Measurements from ENCODE around the gene HDAC4. TPM values are rescaled to one million over a fixed set of nuclear protein-coding genes. Genes with fewer than 3 reads are reported as not detected.

HDAC4 gene
- total RNA-seq, 1 experiment from 2014 or later: 47.6 TPM

DNA sequence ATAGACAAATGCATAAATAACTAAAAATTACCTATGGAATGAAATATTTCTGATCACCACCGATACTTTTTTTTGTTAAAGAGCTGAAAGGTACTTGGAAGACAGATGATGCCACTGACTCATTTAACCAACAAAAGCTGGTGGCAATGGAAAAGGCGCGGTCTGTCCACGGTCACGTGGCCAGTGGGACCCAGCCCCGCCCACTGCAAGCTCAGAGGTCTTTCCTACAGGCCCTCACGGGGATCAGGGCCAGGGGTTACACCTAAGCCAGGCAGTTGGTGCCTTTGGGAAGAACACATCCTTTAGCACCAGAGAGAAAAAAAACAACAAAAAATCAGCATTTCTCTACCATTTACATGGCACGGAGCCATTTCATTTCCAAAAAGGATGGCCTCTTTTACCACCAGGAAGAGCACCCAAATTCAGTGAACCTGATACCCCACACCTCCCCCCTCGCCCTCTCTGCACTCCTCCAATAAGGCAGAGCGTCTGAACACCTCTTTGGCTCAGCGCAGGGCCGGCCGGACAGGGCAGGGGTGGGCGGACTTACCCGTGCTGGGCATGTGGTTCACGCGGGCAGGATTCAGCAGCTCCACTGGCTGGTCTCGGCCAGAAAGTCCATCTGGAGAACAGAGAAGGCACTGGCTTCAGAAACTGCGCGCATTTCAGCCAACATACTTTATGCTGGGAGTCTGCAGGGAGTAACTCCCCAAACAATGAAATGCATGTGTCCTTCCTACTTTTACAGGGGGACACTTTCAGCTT is 164.6 kb downstream of the HDAC4 start:
- ATAC-seq (no peak), DNase-seq (ENCODE audit: low read depth, low spot score) (no peak)
- intact Hi-C loops (cut with micrococcal nuclease): no loop called here
- Histone ChIP-seq H2AFZ (ENCODE audit: low read depth, low read length, poor library complexity, severe bottlenecking) (no peak overlapping the region), H3K9ac (ENCODE audit: low read length) (no peak overlapping the region), H4K20me1 (ENCODE audit: insufficient read depth) (no peaks in the 10 kb centered on the region), H3K79me2 (ENCODE audit: insufficient read depth, low read length) (peaks cover 3% of the 10 kb centered on the region; the same call in 1 of the 2 replicates), H3K4me2 (ENCODE audit: low read length) (no peak overlapping the region), H3K36me3 (ENCODE audit: control insufficient read depth in 1 of 2, insufficient read depth in 2 of 2, low read length in 2 of 2) (no peaks in the 10 kb centered on the region), H3K9me3 (ENCODE audit: control insufficient read depth in 1 of 2, insufficient read depth in 1 of 2, low read depth in 1 of 2, low read length in 2 of 2) (no peaks in the 10 kb centered on the region), H3K9me2 (ENCODE audit: insufficient read depth) (no peaks in the 10 kb centered on the region), H3K27ac (ENCODE audit: low read depth, low read length) (no peak overlapping the region), H3K4me1 (ENCODE audit: control insufficient read depth in 1 of 2, insufficient read depth in 2 of 2, low read length in 2 of 2) (peaks cover 2 to 24% of the 10 kb centered on the region in 2 experiments; a peak in 2 of 4 replicates), H3K27me3 (ENCODE audit: insufficient read depth, low read length) (no peaks in the 10 kb centered on the region), H3K4me3 (replicated peaks in 1 of 2; ENCODE audit: low read depth in 1 of 2, low read length in 2 of 2) (no peak overlapping the region)
- BruUV-seq (replicated peaks): no TSS peak
- TF ChIP-seq EGR1 (IDR thresholded peaks at IDR 0.05; ENCODE audit: low read depth): no peak
- TF ChIP-seq CBX3 (IDR thresholded peaks at IDR 0.05; ENCODE audit: low read depth): no peak
- TF ChIP-seq, protein P1, sequence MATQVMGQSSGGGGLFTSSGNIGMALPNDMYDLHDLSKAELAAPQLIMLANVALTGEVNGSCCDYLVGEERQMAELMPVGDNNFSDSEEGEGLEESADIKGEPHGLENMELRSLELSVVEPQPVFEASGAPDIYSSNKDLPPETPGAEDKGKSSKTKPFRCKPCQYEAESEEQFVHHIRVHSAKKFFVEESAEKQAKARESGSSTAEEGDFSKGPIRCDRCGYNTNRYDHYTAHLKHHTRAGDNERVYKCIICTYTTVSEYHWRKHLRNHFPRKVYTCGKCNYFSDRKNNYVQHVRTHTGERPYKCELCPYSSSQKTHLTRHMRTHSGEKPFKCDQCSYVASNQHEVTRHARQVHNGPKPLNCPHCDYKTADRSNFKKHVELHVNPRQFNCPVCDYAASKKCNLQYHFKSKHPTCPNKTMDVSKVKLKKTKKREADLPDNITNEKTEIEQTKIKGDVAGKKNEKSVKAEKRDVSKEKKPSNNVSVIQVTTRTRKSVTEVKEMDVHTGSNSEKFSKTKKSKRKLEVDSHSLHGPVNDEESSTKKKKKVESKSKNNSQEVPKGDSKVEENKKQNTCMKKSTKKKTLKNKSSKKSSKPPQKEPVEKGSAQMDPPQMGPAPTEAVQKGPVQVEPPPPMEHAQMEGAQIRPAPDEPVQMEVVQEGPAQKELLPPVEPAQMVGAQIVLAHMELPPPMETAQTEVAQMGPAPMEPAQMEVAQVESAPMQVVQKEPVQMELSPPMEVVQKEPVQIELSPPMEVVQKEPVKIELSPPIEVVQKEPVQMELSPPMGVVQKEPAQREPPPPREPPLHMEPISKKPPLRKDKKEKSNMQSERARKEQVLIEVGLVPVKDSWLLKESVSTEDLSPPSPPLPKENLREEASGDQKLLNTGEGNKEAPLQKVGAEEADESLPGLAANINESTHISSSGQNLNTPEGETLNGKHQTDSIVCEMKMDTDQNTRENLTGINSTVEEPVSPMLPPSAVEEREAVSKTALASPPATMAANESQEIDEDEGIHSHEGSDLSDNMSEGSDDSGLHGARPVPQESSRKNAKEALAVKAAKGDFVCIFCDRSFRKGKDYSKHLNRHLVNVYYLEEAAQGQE (IDR thresholded peaks at IDR 0.05; ENCODE audit: low read depth): no peak
- TF ChIP-seq JUND (IDR thresholded peaks at IDR 0.05): no peak
- TF ChIP-seq POLR2A (IDR thresholded peaks at IDR 0.05; ENCODE audit: borderline replicate concordance, extremely low read depth, insufficient read depth, insufficient read length): no peak
- no peak for TF ChIP-seq EZH2phosphoT487 (IDR thresholded peaks at IDR 0.05; ENCODE audit: borderline replicate concordance)
- no peak for TF ChIP-seq SP1 (IDR thresholded peaks at IDR 0.05; ENCODE audit: low read depth)
- TF ChIP-seq, protein P2, sequence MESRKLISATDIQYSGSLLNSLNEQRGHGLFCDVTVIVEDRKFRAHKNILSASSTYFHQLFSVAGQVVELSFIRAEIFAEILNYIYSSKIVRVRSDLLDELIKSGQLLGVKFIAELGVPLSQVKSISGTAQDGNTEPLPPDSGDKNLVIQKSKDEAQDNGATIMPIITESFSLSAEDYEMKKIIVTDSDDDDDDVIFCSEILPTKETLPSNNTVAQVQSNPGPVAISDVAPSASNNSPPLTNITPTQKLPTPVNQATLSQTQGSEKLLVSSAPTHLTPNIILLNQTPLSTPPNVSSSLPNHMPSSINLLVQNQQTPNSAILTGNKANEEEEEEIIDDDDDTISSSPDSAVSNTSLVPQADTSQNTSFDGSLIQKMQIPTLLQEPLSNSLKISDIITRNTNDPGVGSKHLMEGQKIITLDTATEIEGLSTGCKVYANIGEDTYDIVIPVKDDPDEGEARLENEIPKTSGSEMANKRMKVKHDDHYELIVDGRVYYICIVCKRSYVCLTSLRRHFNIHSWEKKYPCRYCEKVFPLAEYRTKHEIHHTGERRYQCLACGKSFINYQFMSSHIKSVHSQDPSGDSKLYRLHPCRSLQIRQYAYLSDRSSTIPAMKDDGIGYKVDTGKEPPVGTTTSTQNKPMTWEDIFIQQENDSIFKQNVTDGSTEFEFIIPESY (IDR thresholded peaks at IDR 0.05; ENCODE audit: extremely low read depth, insufficient replicate concordance, low read length): no peak
- TF ChIP-seq CEBPB (IDR thresholded peaks at IDR 0.05; ENCODE audit: low read depth): no peak
- TF ChIP-seq, protein P3, sequence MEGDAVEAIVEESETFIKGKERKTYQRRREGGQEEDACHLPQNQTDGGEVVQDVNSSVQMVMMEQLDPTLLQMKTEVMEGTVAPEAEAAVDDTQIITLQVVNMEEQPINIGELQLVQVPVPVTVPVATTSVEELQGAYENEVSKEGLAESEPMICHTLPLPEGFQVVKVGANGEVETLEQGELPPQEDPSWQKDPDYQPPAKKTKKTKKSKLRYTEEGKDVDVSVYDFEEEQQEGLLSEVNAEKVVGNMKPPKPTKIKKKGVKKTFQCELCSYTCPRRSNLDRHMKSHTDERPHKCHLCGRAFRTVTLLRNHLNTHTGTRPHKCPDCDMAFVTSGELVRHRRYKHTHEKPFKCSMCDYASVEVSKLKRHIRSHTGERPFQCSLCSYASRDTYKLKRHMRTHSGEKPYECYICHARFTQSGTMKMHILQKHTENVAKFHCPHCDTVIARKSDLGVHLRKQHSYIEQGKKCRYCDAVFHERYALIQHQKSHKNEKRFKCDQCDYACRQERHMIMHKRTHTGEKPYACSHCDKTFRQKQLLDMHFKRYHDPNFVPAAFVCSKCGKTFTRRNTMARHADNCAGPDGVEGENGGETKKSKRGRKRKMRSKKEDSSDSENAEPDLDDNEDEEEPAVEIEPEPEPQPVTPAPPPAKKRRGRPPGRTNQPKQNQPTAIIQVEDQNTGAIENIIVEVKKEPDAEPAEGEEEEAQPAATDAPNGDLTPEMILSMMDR (IDR thresholded peaks at IDR 0.05 in 2 of 3, conservative IDR thresholded peaks at IDR 0.05 in 1 of 3; ENCODE audit: borderline replicate concordance in 1 of 3, insufficient read depth in 1 of 3, low read depth in 2 of 3, low read length in 2 of 3): no peak
- no peak for TF ChIP-seq YY1 (IDR thresholded peaks at IDR 0.05; ENCODE audit: extremely low read depth, insufficient replicate concordance, low read depth, low read length)
- TF ChIP-seq SIN3A (IDR thresholded peaks at IDR 0.05; ENCODE audit: low read depth): no peak
- no peak for TF ChIP-seq FOSL1 (IDR thresholded peaks at IDR 0.05; ENCODE audit: low read depth)
- TF ChIP-seq SRF (IDR thresholded peaks at IDR 0.05; ENCODE audit: low read depth): no peak
- no peak for TF ChIP-seq TCF7L2 (IDR thresholded peaks at IDR 0.05; ENCODE audit: borderline replicate concordance, extremely low read depth, insufficient read depth, insufficient read length)
- no peak for TF ChIP-seq EZH2 (IDR thresholded peaks at IDR 0.05)
- no peak for TF ChIP-seq ELF1 (IDR thresholded peaks at IDR 0.05; ENCODE audit: borderline replicate concordance, low read depth)
- no peak for TF ChIP-seq RAD21 (IDR thresholded peaks at IDR 0.05; ENCODE audit: low read depth)
- no peak for TF ChIP-seq POLR2AphosphoS5 (IDR thresholded peaks at IDR 0.05; ENCODE audit: low read depth, low read length)
- TF ChIP-seq, protein P4, sequence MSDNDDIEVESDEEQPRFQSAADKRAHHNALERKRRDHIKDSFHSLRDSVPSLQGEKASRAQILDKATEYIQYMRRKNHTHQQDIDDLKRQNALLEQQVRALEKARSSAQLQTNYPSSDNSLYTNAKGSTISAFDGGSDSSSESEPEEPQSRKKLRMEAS (IDR thresholded peaks at IDR 0.05): no peak
- ChIA-PET POLR2A (no interaction called here), RAD21 (ENCODE audit: low non-redundant PET in 1 of 2, low total read pairs in 2 of 2, uncharacterized antibody in 2 of 2, unreplicated experiment in 2 of 2) (no interaction called here), CTCF (no interaction called here)
